ENCODE results near the gene ZNF777.
"Not testable (repeated sequence)": the region's sequence is repeated elsewhere in the genome, so short reads cannot be mapped to it uniquely, and the experiment has no call there.

The ZNF777 gene

GRCh38 chr7:149448961-149449360, 11.9 kb downstream of the ZNF777 start:
- no peak for DNase-seq

- DNase-seq = not testable (repeated sequence)
Measured at GRCh38 chr7:149446026-149446425, 14.8 kb downstream of the ZNF777 start.

DNA sequence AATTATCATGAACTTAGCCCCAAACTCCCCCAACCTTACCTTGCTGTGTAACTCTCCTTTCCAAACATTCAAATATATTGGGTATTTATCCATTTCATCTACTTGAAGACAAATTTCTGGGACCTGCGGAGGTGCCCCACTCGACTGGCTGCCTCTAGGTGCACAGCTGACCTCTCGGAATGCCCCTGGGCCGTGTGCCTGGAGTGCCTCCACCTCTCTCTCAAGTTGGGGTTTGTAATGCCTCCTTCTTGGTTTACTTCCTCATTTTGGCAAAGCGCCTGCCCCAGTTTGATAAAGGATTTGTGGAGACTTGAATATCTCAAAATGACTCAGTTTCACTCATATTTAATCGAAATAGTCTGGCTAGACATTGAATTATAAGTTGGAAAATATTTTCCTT, 16.6 kb downstream of the ZNF777 start:
- DNase-seq = no peak

DNA sequence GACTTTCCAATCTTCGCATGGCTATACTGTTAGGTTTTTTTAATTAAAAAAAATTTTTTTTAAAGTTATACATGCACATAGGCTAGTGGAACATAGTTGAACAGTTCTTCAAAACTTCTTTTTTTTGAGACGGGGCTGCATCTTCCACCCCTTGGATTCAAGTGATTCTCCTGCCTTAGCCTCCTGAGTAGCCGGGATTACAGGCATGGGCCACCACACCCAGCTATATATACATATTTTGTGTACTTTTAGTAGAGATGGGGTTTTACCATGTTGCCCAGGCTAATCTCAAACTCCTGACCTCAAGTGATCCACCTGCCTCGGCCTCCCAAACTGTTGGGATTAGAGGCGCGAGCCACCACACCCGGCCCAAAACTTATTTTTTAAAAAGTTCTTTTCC, 17.3 kb downstream of the ZNF777 start:
- DNase-seq = no peak

DNA sequence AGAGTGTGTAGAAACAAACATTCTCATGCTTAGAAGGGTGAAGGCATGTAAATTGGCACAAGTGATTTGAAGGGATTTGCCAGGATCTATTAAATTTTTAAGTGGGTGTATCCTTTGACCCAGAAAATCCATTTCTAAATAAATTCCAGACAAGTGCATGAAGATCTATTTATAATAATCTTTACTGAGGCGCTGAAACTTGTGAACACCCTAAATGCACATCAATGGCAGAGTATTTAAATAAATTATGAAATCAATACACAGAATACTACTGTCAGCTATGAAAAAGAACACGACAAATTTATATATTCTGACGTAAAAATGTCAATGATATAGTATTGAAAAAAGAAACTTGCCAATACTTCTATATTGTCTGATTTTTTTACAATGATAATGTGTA, 17.9 kb downstream of the ZNF777 start:
- no peak for DNase-seq

DNA sequence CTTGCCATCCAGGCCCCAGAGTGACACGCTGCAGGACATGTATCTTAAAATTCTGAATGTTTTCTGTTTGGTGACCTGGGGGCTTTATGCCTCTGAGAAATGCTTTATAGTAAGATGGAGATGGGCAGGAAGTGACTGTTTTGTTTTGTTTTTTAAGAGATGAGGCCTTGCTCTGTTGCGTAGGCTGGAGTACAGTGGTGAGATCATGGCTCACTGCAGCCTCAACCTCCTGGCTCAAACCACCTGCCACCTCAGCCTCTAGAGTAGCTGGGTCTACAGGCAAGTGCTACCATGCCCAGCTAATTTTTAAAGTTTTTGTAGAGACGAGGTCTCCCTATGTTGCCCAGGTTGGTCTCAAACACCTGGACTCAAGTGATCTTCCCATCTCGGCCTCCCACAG, 20.6 kb downstream of the ZNF777 start:
- no peak for DNase-seq

- DNase-seq = no peak
Measured at GRCh38 chr7:149436358-149436757, 24.5 kb downstream of the ZNF777 start.

DNA sequence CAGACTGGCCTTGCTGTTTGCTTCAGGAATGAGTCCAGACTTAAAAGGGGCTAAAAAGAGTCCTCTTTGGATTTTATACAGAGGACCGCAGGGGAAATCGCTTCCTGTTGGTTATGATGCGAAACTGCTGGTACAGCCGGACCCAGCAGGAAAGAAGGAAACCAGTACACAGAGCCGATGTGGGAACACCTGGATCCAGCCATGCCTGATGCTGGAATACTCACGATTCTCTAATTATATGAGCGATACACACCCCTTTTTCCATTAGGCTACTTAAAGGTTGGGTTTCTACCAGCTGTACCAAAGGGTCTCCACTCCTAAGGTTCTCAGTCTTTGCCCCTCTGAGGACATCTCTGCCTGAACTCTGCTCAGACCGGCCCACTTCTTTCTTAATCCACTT, 27.7 kb downstream of the ZNF777 start:
- no peak for DNase-seq

- DNase-seq = no peak
Measured at GRCh38 chr7:149432121-149432691, 28.7 kb downstream of the ZNF777 start.

DNA sequence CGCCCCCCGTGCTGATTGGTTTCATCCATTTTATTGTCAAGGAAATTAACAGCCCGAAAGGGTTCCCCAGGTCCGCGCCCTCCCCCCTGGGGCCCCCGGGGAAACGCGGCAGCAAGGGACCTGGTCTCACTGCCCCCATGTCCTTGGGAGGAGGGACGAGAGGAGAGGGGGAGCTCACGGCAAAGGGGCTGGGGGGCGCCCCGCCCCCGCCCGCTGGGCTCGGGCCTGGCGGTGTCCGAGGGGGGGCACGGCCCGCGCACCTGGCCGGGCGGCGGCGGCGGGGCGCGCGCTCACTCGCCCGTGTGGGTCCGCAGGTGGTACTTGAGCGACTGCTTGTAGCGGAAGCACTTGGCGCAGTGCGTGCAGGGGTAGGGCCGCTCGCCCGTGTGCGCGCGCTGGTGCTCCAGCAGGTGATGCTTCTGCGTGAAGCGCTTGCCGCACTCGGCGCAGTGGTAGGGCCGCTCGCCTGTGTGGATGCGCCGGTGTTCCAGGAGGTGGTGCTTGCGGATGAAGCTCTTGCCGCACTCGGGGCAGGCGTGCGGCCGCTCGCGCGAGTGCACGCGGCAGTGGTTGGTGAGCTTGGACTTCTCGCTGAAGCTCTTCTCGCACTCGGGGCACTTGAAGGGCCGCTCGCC, 29.3 kb downstream of the ZNF777 start:
- DNase-seq = no peak

GRCh38 chr7:149430192-149430591, 30.7 kb downstream of the ZNF777 start:
- no peak for DNase-seq

DNA sequence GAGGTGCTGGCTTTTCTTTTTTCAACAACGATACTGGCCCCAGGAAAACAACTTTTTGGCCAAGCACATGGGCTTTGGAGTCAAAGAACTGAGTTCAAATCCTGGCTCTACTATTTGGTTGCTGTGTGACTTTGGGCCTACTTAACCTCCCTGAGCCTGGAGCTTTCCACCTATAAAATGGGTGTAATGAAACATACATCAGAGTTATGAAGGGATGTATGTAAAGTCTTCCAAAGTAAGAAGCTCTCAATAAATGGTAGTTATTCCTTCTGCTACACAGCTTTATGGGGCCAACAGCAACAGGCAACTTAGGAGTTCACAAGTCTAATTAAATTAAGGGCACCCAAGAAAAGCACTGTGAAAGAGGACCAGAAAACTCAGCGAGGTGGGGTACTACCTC, 33.0 kb downstream of the ZNF777 start:
- DNase-seq = no peak

GRCh38 chr7:149427096-149427680, 33.7 kb downstream of the ZNF777 start:
- no peak for DNase-seq

DNA sequence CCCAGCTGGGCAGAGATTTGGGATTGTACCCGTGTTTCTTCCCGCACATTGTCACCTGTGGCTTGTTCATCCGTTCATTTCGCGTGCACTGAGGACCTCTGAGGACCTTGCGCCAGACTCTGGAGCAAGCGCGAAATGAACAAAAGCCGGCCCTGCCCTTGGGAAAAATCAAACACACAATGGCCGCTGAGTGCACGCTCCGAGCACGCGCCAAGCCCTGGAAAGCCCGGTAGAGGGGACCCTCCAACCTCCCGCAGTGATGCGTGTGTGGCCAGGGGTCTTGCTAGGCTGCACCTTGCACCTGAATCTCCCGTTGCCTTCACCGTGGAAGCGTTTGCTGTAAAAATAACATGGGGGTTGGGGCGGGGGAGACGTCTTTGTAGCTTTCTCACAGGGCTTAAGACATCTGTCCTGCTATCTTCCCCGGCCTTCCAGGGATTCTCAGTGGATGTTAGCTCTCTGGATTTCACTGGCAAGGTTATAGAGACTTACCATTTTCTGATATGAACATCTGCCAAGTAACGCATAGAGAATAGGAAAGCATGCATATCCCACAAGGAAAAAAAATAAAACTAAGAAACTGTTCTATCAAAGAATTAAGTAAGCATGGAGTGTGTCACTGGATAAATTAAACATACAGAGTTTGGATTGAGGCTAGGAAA, 37.3 kb downstream of the ZNF777 start:
- DNase-seq = no peak

DNA sequence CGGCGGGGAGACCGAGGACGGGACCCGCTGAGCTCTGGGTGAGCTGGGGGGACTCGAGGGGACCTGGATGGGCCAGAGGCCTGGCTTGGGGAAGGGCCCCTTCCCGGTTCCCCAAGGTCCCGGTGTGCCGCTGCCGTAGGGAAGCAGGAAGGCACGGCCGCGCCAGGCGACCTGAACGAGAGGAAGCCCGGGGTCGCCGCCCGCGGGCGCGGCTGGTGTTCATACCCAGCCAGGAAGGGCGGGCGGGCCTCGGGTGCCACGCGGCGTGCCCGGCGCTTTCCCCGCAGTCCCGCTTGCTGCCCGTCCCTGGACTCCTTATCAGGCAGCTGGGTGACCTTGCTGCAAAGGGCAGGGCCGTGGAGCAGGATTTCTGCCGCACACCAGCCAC, 38.0 kb downstream of the ZNF777 start:
- no peak for DNase-seq

GRCh38 chr7:149422162-149422913, 38.5 kb downstream of the ZNF777 start:
- DNase-seq = peak in 1 of 2 experiments; percentile 50

DNA sequence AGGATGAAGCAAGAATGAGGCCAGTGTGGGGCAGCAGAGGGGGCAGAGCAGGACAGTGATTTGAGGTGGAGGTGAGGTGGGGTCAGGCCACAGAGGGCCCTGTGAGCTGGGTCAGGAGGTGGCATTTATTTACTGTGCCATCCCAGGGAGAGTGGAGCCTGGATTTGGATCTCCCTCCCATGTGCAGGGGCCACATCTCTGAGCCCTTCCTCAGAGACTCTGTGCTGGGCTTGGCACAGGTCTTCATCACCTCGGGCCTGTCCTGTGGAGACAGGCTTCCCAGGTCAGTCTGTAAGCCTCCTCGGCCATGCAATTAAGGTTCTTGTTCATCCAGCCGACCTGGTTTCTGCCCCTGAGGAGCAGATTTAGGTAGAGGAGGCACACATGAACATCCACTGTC, 40.9 kb downstream of the ZNF777 start:
- no peak for DNase-seq

DNA sequence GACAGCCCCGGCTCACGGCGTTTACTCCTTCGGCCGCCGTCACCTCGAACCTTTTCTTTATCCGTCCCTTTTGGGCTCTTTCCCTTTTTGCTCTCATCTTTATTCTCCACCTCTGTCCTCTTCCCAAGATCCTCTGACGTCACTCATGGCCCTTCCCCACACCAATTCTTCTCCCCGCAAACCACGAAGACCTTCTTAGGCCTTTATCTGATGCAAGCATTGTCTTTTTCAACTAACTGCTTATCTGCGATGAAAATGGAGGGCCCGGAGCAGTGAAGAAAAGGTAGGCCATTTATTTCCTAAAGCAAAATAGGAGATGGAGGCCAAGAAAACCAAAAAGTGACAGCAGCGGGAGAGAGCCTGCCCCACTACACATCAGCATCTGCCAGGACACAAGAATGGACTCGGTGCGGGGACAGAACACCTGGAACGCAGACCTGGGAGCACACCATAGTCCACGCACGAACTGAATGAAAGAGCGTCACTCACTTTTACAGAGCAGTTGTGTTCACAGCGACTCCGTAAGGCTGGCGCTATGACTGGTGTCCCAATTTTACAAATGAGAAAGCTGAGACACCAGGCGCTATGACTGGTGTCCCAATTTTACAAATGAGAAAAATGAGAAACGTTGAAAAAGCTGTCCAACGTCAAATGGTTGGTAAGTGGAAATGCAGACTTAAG, 45.3 kb downstream of the ZNF777 start:
- DNase-seq = no peak

- no peak for DNase-seq
Measured at GRCh38 chr7:149414745-149415390, 46.0 kb downstream of the ZNF777 start.

GRCh38 chr7:149414171-149414570, 46.7 kb downstream of the ZNF777 start:
- DNase-seq = no peak

DNA sequence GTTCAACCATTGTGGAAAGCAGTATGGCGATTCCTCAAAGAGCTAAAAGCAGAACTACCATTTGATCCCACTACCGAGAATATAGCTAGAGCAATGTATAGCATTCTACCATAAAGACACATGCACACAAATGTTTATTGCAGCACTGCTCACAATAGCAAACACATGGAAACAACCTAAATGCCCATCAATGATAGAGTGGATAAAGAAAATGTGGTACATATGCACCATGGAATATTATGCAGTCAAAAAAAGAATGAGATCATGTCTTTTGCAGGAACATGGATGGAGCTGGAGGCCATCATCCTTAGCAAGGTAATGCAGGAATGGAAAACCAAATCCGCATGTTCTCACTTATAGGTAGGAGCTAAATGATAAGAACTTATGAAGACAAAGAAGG, 47.8 kb downstream of the ZNF777 start:
- DNase-seq = not testable (repeated sequence)

DNA sequence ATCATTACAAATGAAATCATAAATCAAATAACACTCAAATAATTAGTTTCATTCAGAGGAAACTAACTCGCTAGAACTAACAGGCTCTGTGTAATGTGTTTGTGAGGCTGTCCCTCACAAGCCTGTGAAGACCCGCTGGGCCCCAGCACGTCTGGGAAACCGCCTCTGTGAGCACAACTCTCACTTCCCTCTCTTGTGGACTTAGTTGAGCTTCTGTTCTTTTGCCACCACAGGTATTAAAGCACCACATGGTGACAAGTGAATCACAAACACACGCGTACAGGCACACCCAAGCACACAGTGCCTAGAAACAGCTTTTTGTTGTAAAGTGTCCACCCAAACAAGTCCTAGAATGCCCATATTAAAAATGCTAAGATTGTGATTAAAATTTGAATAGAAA, 51.0 kb downstream of the ZNF777 start:
- DNase-seq = no peak

Data from NCI-H446 (cell line).